Lower lobe of right lung (tissue), 2 donors: ENCODE measurements around the gene SOCS7. TPM values are rescaled to one million over a fixed set of nuclear protein-coding genes. Genes with fewer than 3 reads are reported as not detected.
A peak's percentile ranks its signal among the peaks of the same experiment; 100 is the strongest.

Experiments used
- ATAC-seq, 2 donors: fragments of 200-7000 bp; cut with Tn5 transposase; one replicate each; pipeline ENCODE4 v1.9.1; 2020 to 2022; ENCODE audit warnings: mild to moderate bottlenecking in 2 of 2, moderate library complexity in 2 of 2
- DNase-seq: peaks from one replicate; pipeline ENCODE4 v3.0.0-alpha.2; 2020
- H3K27ac ChIP-seq: fragments of 200-600 bp; one replicate; pipeline ENCODE4 v1.8.0; 2022
- H3K27me3 ChIP-seq: fragments of 200-600 bp; one replicate; pipeline ENCODE4 v1.8.0; 2022; ENCODE audit warnings: low read depth
- H3K36me3 ChIP-seq: fragments of 200-600 bp; one replicate; pipeline ENCODE4 v1.8.0; 2022; ENCODE audit warnings: mild to moderate bottlenecking
- H3K4me1 ChIP-seq: fragments of 200-600 bp; one replicate; pipeline ENCODE4 v1.8.0; 2022
- H3K4me3 ChIP-seq: fragments of 200-600 bp; one replicate; pipeline ENCODE4 v1.8.0; 2022; ENCODE audit warnings: mild to moderate bottlenecking
- H3K9me3 ChIP-seq: fragments of 200-600 bp; one replicate; pipeline ENCODE4 v1.8.0; 2022
- intact Hi-C: fragments of 100-400 bp; cut with DNase I; formaldehyde crosslinking; loops from one replicate; pipeline ENCODE4 v1.11.0; 2022
- total RNA-seq: library from RNA; stranded (reverse); fragmentation: NEBNext Ultra II Directional; extraction: Animal tissue kit (Norgen Biotek cat#: 25700); gene quantifications from one replicate; pipeline ENCODE4 v1.2.1, GENCODE V29; 2021
- TF ChIP-seq, protein P1 (sequence below): fragments of 200-600 bp; IDR thresholded peaks from one replicate; pipeline ENCODE4 v1.8.0; 2022; ENCODE audit warnings: antibody characterized with exemption, mild to moderate bottlenecking
- donor health status: DM: no; HTN: yes; CAD: no; lungs with severe emphysema.

SOCS7 gene
- total RNA-seq, 1 donor from 2014 or later = 23.0 TPM

DNA sequence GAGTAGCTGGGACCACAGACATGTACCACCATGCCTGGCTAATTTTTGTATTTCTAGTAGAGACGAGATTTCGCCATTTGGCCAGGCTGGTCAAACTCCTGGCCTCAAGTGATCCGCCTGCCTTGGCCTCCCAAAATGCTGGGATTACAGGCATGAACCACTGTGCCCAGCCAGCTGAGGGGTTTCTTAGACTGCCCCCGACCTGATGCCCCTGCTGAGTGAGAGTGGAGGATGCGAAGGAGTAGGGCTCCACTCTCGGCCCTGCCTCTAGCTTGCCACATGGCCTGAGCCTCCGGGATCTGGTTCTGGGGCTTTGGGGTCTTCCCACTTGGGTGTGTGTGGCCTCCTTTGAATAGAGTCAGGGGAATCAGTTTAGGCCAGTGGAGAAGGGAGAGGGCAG, 18.9 kb upstream of the SOCS7 start:
- Histone ChIP-seq H3K27me3 (peaks cover 10% of the 10 kb centered on the region), H3K9me3 (no peaks in the 10 kb centered on the region), H3K4me3 (no peak overlapping the region), H3K4me1 (no peaks in the 10 kb centered on the region), H3K27ac (no peak overlapping the region), H3K36me3 (no peaks in the 10 kb centered on the region)
- no peak for ATAC-seq
- intact Hi-C loops = no loop called here
- DNase-seq = no peak
- TF ChIP-seq, protein P1, sequence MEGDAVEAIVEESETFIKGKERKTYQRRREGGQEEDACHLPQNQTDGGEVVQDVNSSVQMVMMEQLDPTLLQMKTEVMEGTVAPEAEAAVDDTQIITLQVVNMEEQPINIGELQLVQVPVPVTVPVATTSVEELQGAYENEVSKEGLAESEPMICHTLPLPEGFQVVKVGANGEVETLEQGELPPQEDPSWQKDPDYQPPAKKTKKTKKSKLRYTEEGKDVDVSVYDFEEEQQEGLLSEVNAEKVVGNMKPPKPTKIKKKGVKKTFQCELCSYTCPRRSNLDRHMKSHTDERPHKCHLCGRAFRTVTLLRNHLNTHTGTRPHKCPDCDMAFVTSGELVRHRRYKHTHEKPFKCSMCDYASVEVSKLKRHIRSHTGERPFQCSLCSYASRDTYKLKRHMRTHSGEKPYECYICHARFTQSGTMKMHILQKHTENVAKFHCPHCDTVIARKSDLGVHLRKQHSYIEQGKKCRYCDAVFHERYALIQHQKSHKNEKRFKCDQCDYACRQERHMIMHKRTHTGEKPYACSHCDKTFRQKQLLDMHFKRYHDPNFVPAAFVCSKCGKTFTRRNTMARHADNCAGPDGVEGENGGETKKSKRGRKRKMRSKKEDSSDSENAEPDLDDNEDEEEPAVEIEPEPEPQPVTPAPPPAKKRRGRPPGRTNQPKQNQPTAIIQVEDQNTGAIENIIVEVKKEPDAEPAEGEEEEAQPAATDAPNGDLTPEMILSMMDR = no peak

DNA sequence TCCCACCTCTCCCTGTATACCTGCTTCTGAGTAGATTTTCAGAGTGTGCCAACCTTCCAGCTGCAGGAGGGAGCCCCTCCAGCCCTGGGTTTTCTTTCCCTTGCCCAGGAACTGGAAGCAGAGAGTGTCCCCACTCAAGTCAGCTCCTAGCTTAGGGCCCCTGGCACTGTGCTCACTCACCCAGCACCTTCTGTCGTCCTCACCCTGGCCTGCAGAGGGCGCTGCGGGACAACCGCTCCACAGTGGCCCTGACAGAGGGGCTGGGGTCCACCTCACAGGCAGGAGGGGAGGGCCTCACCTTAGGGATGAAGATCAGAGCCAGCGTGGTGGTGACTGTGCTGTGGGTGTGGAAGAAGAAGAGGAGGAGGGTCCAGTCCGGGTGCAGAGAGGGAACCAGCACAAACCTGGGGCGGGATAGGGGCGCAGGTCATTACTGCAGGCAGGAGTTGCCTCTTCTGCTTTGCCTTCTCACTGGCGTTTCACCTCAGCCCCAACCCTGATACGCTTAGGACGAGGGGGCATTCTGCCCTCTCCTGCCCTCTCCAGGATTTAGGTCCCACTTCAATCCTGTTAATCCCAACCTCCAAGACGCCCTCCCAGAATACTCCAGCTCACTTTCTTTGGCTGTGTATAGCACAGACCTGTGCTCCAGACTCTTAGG, 17.9 kb upstream of the SOCS7 start:
- TF ChIP-seq, protein P1 = peak; percentile 51
- H3K27ac ChIP-seq = no peak overlapping the region
- no peaks in the 10 kb centered on the region for H3K9me3 ChIP-seq
- peak; percentile 56 for DNase-seq
- peaks cover 10% of the 10 kb centered on the region for H3K27me3 ChIP-seq
- no peaks in the 10 kb centered on the region for H3K36me3 ChIP-seq
- peak in 1 of 2 donors; percentile 42 for ATAC-seq
- H3K4me1 ChIP-seq = no peaks in the 10 kb centered on the region
- intact Hi-C loops = no loop called here
- H3K4me3 ChIP-seq = no peak overlapping the region

DNA sequence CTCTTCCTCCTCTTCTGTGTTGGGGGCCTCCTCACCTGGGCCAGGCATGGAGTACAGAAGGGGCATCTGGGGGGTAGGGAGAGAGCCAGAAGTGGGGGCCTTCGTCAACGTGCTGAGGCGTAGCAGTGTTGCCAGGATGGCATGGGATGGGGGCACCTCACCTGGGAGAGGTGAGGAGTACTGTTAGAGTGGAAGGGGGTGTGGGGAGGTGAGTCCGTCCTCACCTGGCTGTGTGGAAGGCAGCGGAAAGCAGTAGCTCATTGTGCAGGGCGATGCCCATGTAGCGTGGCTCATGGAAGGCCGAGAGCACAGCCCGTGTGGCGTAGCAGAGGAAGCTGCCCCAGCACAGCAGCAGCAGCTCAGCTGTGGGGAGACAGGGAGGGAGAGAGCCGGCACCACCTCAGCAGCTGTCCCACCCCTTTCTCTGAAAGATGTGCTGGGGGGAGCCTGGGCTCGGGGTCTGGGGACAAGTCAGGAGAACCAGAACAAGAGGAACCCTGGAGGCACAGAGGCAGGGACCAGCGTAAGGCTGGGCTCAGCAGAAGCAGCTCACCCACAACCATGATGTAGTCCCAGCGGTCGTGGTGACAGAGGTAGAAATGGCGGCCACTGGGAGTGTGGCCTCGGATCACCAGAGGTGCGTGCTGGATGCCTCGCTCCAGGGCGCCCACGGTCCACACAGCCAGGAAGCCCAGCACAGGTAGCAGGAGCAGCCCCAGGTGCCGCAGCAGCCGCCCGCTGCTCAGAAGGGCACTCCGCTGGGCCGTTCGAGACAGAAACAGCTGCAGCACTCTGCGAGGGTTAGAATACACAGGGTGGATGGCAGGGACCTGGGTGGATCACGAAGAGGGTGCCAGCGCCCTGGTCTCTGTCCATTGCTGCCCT, 16.9 kb upstream of the SOCS7 start:
- Histone ChIP-seq H3K4me1 (no peaks in the 10 kb centered on the region), H3K36me3 (no peaks in the 10 kb centered on the region), H3K4me3 (no peak overlapping the region), H3K9me3 (no peaks in the 10 kb centered on the region), H3K27ac (no peak overlapping the region), H3K27me3 (peaks cover 10% of the 10 kb centered on the region)
- no peak for DNase-seq
- ATAC-seq = no peak
- intact Hi-C loops = no loop called here
- TF ChIP-seq, protein P1 = no peak

DNA sequence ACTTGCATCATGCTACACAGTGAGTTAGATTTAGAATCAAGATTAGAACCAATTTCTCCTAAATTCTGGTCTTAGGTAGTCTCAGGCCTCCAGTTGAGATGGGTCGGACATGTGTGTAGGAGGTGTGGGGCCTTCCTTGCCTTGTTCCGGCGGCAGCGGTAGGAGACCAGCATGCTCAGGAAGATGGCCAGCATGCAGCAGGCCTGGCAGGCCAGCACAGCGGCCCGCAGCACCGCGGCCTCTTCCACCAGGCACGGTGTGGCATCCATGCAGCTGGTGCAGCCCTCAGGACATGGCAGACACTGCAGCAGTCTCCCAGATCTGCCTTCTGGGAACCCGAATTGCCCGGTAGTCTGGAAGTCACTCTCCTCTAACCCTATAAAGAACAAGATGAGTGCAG, 14.8 kb upstream of the SOCS7 start:
- ATAC-seq = no peak
- Histone ChIP-seq H3K4me1 (no peaks in the 10 kb centered on the region), H3K9me3 (no peaks in the 10 kb centered on the region), H3K27ac (no peak overlapping the region), H3K27me3 (peaks cover 10% of the 10 kb centered on the region), H3K4me3 (no peak overlapping the region), H3K36me3 (no peaks in the 10 kb centered on the region)
- TF ChIP-seq, protein P1 = no peak
- no peak for DNase-seq
- intact Hi-C loops = no loop called here

DNA sequence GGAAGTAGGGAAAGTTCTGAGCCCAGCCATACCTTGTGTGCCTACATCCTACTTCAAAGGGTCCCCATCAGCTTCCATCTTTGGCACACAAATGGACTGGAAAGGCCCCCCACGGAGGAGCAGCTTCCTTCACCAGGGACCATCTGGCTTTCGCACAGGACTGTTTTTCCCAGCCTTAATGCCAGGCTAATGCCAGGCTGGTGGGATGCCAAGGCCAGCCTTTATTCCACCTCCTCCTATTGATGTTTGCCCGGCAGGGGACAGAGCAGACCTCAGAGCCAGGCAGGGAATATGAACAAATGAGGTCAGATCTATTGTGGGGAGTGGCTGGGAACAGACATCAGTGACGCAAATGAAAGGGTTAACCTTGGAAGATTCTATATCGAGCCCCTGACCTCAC, 13.6 kb upstream of the SOCS7 start:
- Histone ChIP-seq H3K4me1 (no peaks in the 10 kb centered on the region), H3K4me3 (no peak overlapping the region), H3K27ac (no peak overlapping the region), H3K27me3 (peaks cover 9% of the 10 kb centered on the region), H3K9me3 (no peaks in the 10 kb centered on the region), H3K36me3 (no peaks in the 10 kb centered on the region)
- ATAC-seq (no peak), DNase-seq (no peak)
- TF ChIP-seq, protein P1 = no peak
- intact Hi-C loops = no loop called here
